Activated effector memory CD4-positive, alpha-beta T cell treated with Interleukin-2 at 50 U/mL for 16 hours (primary cell): Measurements from ENCODE around the gene ZFR2.
"Not testable (repeated sequence)": the region's sequence is repeated elsewhere in the genome, so short reads cannot be mapped to it uniquely, and the experiment has no call there.

Source experiments
- DNase-seq: peaks from one replicate; pipeline ENCODE4 v3.0.0-alpha.2; 2020

Gene ZFR2

GRCh38 chr19:3770136-3770999 is 98.5 kb downstream of the ZFR2 start:
- DNase-seq: no peak

- no peak for DNase-seq
Measured at GRCh38 chr19:3769494-3769893, 99.3 kb downstream of the ZFR2 start.

- DNase-seq: no peak
Measured at GRCh38 chr19:3768748-3769099, 100.1 kb downstream of the ZFR2 start.

- no peak for DNase-seq
Measured at GRCh38 chr19:3768015-3768747, 100.7 kb downstream of the ZFR2 start.

GRCh38 chr19:3767050-3767449 is 101.8 kb downstream of the ZFR2 start:
- DNase-seq: no peak

- DNase-seq: no peak
Measured at GRCh38 chr19:3766520-3766919, 102.3 kb downstream of the ZFR2 start.

- DNase-seq: not testable (repeated sequence)
Measured at GRCh38 chr19:3765757-3766156, 103.1 kb downstream of the ZFR2 start.

- no peak for DNase-seq
Measured at GRCh38 chr19:3765121-3765520, 103.7 kb downstream of the ZFR2 start.

GRCh38 chr19:3762501-3763459 is 106.1 kb downstream of the ZFR2 start, which contains the start of gene MRPL54:
TSS of gene MRPL54 (plus strand) at chr19:3762682. CDS start at chr19:3762701, 19 bp downstream.
- DNase-seq: peak; percentile 99

- no peak for DNase-seq
Measured at GRCh38 chr19:3762130-3762473, 106.7 kb downstream of the ZFR2 start.

- peak; percentile 89 for DNase-seq
Measured at GRCh38 chr19:3761382-3762129, 107.3 kb downstream of the ZFR2 start, which contains the start of gene APBA3. TSS of gene APBA3 (minus strand) at chr19:3761692. CDS start at chr19:3760264, 1,428 bp downstream.

- DNase-seq: peak; percentile 19
Measured at GRCh38 chr19:3760871-3761361, 107.9 kb downstream of the ZFR2 start.

GRCh38 chr19:3759482-3760254 is 109.2 kb downstream of the ZFR2 start:
- no peak for DNase-seq

- DNase-seq: not testable (repeated sequence)
Measured at GRCh38 chr19:3758297-3758696, 110.5 kb downstream of the ZFR2 start.

GRCh38 chr19:3757705-3758104 is 111.1 kb downstream of the ZFR2 start:
- DNase-seq: not testable (repeated sequence)
